Neural cell (in vitro differentiated cells): ENCODE results near the gene ATP2B1. TPM values are rescaled to one million over a fixed set of nuclear protein-coding genes. Genes with fewer than 3 reads are reported as not detected.

Experiments used
- H2AFZ ChIP-seq: fragments of 200-600, 300-800 bp; sonication (generic), shearing (Covaris generic); 2 replicates; pipeline ENCODE4 v1.6.0; 2014; ENCODE audit warnings: low read depth, mild to moderate bottlenecking, antibody characterized with exemption, low read length, moderate library complexity
- H3F3A ChIP-seq: fragments of 200-600 bp; shearing (Covaris generic); 2 replicates; pipeline ENCODE4 v1.6.1; 2016; ENCODE audit warnings: mild to moderate bottlenecking, moderate library complexity, mixed read lengths, antibody characterized with exemption, low read length; ENCODE audit not compliant: insufficient read depth, poor library complexity, severe bottlenecking
- H3K27ac ChIP-seq: fragments of 200-600, 300-800 bp; sonication (generic), shearing (Covaris generic); 2 replicates; pipeline ENCODE4 v1.5.1; 2014; ENCODE audit warnings: mild to moderate bottlenecking, low read length, moderate library complexity
- H3K27me3 ChIP-seq: fragments of 300-800, 200-600 bp; sonication (generic), shearing (Covaris generic); 2 replicates; pipeline ENCODE4 v1.6.0; 2014; ENCODE audit warnings: mild to moderate bottlenecking, low read depth, low read length, moderate library complexity; ENCODE audit not compliant: insufficient read depth
- H3K36me3 ChIP-seq: fragments of 300-800, 200-600 bp; sonication (generic), shearing (Covaris generic); 2 replicates; pipeline ENCODE4 v1.5.1; 2014; ENCODE audit warnings: mild to moderate bottlenecking, antibody characterized with exemption, low read length, moderate library complexity; ENCODE audit not compliant: insufficient read depth
- H3K4me2 ChIP-seq: fragments of 300-800, 200-600 bp; sonication (generic), shearing (Covaris generic); 2 replicates; pipeline ENCODE4 v1.6.0; 2014; ENCODE audit warnings: mild to moderate bottlenecking, low read length
- H3K4me3 ChIP-seq: fragments of 300-800, 200-600 bp; sonication (generic), shearing (Covaris generic); 2 replicates; pipeline ENCODE4 v1.5.1; 2014; ENCODE audit warnings: mild to moderate bottlenecking, low read length, moderate library complexity
- H3K79me2 ChIP-seq: fragments of 200-600 bp; shearing (Covaris generic); replicated peaks from 2 replicates; pipeline ENCODE4 v1.6.0; 2014; ENCODE audit warnings: mild to moderate bottlenecking, low read length, moderate library complexity; ENCODE audit not compliant: insufficient read depth
- H3K9ac ChIP-seq: fragments of 300-800, 200-600 bp; sonication (generic), shearing (Covaris generic); 2 replicates; pipeline ENCODE4 v1.6.1; 2016; ENCODE audit warnings: mild to moderate bottlenecking, low read length, mixed read lengths
- H3K9me2 ChIP-seq: fragments of 200-600 bp; shearing (Covaris generic); 2 replicates; pipeline ENCODE4 v1.6.1; 2016; ENCODE audit warnings: mild to moderate bottlenecking, low read length, mixed read lengths; ENCODE audit not compliant: insufficient read depth
- H3K9me3 ChIP-seq: fragments of 200-600, 300-800 bp; sonication (generic), shearing (Covaris generic); 2 replicates; pipeline ENCODE4 v1.6.1; 2016; ENCODE audit warnings: mild to moderate bottlenecking, mixed run types, low read length, moderate library complexity, mixed read lengths
- H4K20me1 ChIP-seq: fragments of 200-600 bp; shearing (Covaris generic); 2 replicates; pipeline ENCODE4 v1.6.1; 2016; ENCODE audit warnings: mild to moderate bottlenecking, mixed run types; ENCODE audit not compliant: insufficient read depth
- EP300 ChIP-seq: fragments of 450-650 bp; conservative IDR thresholded peaks from 2 replicates; pipeline ENCODE4 v1.6.1; 2014; ENCODE audit warnings: antibody characterized with exemption, mild to moderate bottlenecking, moderate library complexity; ENCODE audit not compliant: poor library complexity, severe bottlenecking
- EZH2 ChIP-seq: fragments of 200-600, 300-800 bp; shearing (Covaris generic), sonication (generic); IDR thresholded peaks from 2 replicates; pipeline ENCODE4 v1.6.1; 2014; ENCODE audit warnings: antibody characterized with exemption, low read length, borderline replicate concordance, mild to moderate bottlenecking; ENCODE audit not compliant: insufficient read depth, poor library complexity, severe bottlenecking
- MXI1 ChIP-seq: fragments of 450-650 bp; conservative IDR thresholded peaks from 2 replicates; pipeline ENCODE4 v1.6.1; 2014; ENCODE audit warnings: antibody characterized with exemption, mild to moderate bottlenecking; ENCODE audit not compliant: poor library complexity, severe bottlenecking
- POLR2AphosphoS5 ChIP-seq: IDR thresholded peaks from 2 replicates; pipeline ENCODE4 v1.6.1; 2012
- RAD21 ChIP-seq: fragments of 450-650 bp; conservative IDR thresholded peaks from 2 replicates; pipeline ENCODE4 v1.6.1; 2014; ENCODE audit warnings: antibody characterized with exemption, mild to moderate bottlenecking, moderate library complexity
- SMC3 ChIP-seq: fragments of 450-650 bp; conservative IDR thresholded peaks from 2 replicates; pipeline ENCODE4 v1.6.1; 2014; ENCODE audit warnings: antibody characterized with exemption, mild to moderate bottlenecking, moderate library complexity; ENCODE audit not compliant: poor library complexity
- TAF1 ChIP-seq: IDR thresholded peaks from 2 replicates; pipeline ENCODE4 v1.6.1; 2012; ENCODE audit warnings: low read depth
- polyA plus RNA-seq: library from polyadenylated mRNA; depleted of rRNA; stranded (reverse); fragments of >200 nt; gene quantifications from 2 replicates; pipeline ENCODE4 v1.2.3, GENCODE V29; 2014
- TF ChIP-seq, protein P1 (sequence below): IDR thresholded peaks from 2 replicates; pipeline ENCODE4 v1.6.1; 2012; ENCODE audit warnings: borderline replicate concordance
- TF ChIP-seq, protein P2 (sequence below): fragments of 450-650 bp; IDR thresholded peaks from 2 replicates; pipeline ENCODE4 v1.5.1; 2014; ENCODE audit warnings: antibody characterized with exemption, mild to moderate bottlenecking, moderate library complexity; ENCODE audit not compliant: poor library complexity, severe bottlenecking

ATP2B1 gene
- polyA plus RNA-seq, 1 donor from 2014 or later = 139 TPM

DNA sequence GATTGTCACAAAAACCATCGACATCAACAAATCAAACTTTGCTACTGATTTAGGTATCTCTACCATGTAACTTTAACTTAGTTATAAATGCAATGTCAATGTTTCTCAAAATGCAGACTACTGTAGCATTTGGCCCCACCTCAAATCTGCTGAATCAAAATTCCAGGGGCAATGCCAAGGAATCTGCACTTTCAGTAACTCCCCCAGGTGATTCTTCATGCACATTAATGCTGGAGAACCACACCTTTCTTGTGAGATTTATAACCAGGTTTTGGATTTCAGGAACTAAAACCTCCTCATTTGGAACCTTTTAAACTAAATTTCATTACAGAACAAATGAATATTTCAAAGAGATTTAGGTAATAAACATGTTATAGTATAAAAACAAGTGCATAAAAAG, 4.9 kb downstream of the ATP2B1 start:
- Histone ChIP-seq H3K36me3 (no peaks in the 10 kb centered on the region), H3K9me2 (no peaks in the 10 kb centered on the region), H3K9me3 (no peaks in the 10 kb centered on the region), H3F3A (peaks cover 3% of the 10 kb centered on the region), H3K9ac (no peak overlapping the region), H4K20me1 (no peaks in the 10 kb centered on the region), H3K27ac (no peak overlapping the region), H3K79me2 (peaks cover 93% of the 10 kb centered on the region), H3K4me3 (no peak overlapping the region), H2AFZ (no peak overlapping the region), H3K27me3 (no peaks in the 10 kb centered on the region), H3K4me2 (no peak overlapping the region)
- TF ChIP-seq, protein P1, sequence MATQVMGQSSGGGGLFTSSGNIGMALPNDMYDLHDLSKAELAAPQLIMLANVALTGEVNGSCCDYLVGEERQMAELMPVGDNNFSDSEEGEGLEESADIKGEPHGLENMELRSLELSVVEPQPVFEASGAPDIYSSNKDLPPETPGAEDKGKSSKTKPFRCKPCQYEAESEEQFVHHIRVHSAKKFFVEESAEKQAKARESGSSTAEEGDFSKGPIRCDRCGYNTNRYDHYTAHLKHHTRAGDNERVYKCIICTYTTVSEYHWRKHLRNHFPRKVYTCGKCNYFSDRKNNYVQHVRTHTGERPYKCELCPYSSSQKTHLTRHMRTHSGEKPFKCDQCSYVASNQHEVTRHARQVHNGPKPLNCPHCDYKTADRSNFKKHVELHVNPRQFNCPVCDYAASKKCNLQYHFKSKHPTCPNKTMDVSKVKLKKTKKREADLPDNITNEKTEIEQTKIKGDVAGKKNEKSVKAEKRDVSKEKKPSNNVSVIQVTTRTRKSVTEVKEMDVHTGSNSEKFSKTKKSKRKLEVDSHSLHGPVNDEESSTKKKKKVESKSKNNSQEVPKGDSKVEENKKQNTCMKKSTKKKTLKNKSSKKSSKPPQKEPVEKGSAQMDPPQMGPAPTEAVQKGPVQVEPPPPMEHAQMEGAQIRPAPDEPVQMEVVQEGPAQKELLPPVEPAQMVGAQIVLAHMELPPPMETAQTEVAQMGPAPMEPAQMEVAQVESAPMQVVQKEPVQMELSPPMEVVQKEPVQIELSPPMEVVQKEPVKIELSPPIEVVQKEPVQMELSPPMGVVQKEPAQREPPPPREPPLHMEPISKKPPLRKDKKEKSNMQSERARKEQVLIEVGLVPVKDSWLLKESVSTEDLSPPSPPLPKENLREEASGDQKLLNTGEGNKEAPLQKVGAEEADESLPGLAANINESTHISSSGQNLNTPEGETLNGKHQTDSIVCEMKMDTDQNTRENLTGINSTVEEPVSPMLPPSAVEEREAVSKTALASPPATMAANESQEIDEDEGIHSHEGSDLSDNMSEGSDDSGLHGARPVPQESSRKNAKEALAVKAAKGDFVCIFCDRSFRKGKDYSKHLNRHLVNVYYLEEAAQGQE = no peak
- TF ChIP-seq TAF1 = no peak
- no peak for TF ChIP-seq SMC3
- no peak for TF ChIP-seq EP300
- no peak for TF ChIP-seq RAD21

DNA sequence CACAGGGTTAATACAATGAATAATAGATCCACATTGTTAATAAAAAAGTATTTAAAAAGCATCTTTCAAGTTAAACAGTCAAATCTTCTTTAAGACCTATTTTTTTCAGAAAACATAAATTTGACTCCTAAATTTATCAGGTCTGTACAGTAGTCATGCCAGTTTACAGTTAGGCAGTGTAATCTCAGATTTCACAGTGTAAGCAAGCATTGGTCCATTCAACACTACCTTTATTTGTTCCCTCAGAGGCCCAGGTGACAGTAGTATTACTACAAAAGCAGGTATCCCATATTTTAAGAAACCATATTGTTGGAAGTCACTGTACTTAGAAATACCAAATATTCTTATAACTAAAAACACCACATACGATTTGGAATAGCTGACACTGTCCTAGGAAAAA, 6.1 kb downstream of the ATP2B1 start:
- no peak for TF ChIP-seq EP300
- no peak for TF ChIP-seq SMC3
- no peak for TF ChIP-seq TAF1
- TF ChIP-seq EZH2 = no peak
- TF ChIP-seq POLR2AphosphoS5 = no peak
- TF ChIP-seq, protein P1 = no peak
- TF ChIP-seq MXI1 = no peak
- TF ChIP-seq, protein P2, sequence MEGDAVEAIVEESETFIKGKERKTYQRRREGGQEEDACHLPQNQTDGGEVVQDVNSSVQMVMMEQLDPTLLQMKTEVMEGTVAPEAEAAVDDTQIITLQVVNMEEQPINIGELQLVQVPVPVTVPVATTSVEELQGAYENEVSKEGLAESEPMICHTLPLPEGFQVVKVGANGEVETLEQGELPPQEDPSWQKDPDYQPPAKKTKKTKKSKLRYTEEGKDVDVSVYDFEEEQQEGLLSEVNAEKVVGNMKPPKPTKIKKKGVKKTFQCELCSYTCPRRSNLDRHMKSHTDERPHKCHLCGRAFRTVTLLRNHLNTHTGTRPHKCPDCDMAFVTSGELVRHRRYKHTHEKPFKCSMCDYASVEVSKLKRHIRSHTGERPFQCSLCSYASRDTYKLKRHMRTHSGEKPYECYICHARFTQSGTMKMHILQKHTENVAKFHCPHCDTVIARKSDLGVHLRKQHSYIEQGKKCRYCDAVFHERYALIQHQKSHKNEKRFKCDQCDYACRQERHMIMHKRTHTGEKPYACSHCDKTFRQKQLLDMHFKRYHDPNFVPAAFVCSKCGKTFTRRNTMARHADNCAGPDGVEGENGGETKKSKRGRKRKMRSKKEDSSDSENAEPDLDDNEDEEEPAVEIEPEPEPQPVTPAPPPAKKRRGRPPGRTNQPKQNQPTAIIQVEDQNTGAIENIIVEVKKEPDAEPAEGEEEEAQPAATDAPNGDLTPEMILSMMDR = no peak
- no peak for TF ChIP-seq RAD21
- H3K4me2 ChIP-seq = no peak overlapping the region
- H3K9me2 ChIP-seq = no peaks in the 10 kb centered on the region
- H3K27me3 ChIP-seq = no peaks in the 10 kb centered on the region
- H3K4me3 ChIP-seq = no peak overlapping the region
- H3F3A ChIP-seq = peaks cover under 1% of the 10 kb centered on the region
- H3K9me3 ChIP-seq = no peaks in the 10 kb centered on the region
- no peaks in the 10 kb centered on the region for H4K20me1 ChIP-seq
- H3K27ac ChIP-seq = no peak overlapping the region
- no peak overlapping the region for H3K9ac ChIP-seq
- H3K36me3 ChIP-seq = no peaks in the 10 kb centered on the region
- no peak overlapping the region for H2AFZ ChIP-seq
- H3K79me2 ChIP-seq = peaks cover 87% of the 10 kb centered on the region
